ENCODE results near the gene NDUFAF2.

DNA sequence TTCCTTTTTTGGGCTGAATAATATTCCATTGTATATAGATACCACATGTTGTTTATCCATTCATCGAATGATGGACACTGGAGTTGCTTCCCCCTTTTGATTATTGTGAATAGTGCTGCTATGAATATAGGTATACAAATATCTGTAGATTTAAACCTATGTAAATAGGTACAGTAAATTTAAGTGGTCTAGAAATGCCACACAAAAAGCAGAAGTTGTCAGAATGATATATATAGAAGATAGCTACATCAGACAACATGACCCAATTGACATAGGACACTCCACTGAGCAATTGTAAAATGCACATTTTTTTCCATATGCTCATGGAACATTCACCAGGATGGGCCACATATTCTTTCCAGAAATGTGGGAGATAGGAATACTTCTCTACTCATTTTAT is 139.7 kb downstream of the NDUFAF2 start:
- TF ChIP-seq, protein P1, sequence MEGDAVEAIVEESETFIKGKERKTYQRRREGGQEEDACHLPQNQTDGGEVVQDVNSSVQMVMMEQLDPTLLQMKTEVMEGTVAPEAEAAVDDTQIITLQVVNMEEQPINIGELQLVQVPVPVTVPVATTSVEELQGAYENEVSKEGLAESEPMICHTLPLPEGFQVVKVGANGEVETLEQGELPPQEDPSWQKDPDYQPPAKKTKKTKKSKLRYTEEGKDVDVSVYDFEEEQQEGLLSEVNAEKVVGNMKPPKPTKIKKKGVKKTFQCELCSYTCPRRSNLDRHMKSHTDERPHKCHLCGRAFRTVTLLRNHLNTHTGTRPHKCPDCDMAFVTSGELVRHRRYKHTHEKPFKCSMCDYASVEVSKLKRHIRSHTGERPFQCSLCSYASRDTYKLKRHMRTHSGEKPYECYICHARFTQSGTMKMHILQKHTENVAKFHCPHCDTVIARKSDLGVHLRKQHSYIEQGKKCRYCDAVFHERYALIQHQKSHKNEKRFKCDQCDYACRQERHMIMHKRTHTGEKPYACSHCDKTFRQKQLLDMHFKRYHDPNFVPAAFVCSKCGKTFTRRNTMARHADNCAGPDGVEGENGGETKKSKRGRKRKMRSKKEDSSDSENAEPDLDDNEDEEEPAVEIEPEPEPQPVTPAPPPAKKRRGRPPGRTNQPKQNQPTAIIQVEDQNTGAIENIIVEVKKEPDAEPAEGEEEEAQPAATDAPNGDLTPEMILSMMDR (IDR thresholded peaks at IDR 0.05), result no peak
- TF ChIP-seq POLR2A (IDR thresholded peaks at IDR 0.05), result no peak

All from thyroid gland (tissue), 4 donors.